Activated T-helper 9 cell treated with anti-CD3 and anti-CD28 coated beads, Interleukin-2, amount 50 U/mL, for 16 hours (primary cell): Measurements from ENCODE around the gene MCM10.
"Not testable (repeated sequence)": the region's sequence is repeated elsewhere in the genome, so short reads cannot be mapped to it uniquely, and the experiment has no call there.

Source experiments
- DNase-seq: peaks from one replicate; pipeline ENCODE4 v3.0.0-alpha.2; 2020; ENCODE audit warnings: low read depth

The MCM10 gene

GRCh38 chr10:13160934-13161856 is at the start of gene MCM10:
Gene MCM10 (plus strand): TSS chr10:13161558. CDS start chr10:13164203, 2,645 bp downstream.
- DNase-seq = peak; percentile 94

DNA sequence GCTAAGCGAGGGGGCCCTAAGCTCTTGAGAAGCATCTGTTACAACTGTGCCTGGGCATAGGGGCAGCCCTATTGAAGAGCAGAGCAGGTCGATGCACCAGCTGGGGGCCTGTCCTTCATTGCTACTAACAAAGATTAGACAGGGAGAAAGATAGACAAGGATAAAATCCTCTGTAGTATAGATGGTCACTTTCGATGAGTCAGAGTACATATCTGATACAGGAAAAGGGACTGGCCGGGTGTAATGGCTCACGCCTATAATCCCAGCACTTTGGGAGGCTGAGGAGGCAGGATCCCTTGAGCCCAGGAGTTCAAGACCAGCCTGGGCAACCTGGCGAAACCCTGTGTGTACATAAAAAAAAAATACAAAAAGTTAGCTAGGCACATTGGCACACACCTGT is 47.8 kb upstream of the MCM10 start:
- DNase-seq = no peak

DNA sequence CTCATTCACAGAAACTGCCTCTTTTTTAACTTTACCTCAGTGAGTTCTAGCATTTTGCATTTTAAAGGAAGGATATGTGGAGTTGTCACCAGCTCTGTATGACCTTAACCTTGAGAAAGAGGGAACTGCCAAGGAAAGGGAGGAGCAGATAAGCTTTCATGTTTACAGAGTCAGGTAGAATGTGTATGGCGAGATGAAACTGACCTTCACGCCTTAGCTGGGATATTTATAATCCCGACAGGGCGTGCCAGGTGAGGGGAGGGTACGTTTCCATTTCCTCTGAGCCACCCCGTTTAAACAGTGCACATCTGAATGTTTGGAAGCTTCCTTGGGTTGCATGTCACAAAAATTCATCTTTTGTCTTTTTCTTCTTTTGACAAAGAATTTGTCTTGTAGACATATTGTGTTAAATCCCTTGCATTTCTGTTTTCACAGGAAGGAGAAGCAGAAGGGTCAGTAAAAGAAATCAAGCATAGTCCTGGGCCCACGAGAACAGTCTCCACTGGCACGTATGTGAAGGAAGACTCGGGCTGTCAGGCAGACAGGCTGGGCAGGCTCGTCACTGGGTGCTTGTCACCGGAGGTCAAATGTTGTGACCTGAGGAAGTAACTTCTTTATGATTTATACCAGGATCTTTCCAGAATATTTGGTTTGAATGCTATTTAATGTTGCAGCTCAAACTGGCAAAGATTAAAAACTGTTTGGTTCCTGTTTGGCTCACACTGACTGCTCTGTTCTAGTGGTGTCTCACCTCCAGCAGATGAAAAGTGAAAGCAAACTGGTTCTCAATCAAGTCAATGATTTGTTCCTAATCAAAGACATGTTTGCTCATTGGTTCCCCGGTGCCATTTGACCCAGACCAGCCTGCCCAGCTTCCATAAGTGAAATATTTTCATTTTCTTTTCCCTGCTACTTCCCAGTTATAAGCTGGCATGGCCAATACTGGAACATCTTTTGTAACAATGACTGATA is 45.2 kb upstream of the MCM10 start:
- no peak for DNase-seq

DNA sequence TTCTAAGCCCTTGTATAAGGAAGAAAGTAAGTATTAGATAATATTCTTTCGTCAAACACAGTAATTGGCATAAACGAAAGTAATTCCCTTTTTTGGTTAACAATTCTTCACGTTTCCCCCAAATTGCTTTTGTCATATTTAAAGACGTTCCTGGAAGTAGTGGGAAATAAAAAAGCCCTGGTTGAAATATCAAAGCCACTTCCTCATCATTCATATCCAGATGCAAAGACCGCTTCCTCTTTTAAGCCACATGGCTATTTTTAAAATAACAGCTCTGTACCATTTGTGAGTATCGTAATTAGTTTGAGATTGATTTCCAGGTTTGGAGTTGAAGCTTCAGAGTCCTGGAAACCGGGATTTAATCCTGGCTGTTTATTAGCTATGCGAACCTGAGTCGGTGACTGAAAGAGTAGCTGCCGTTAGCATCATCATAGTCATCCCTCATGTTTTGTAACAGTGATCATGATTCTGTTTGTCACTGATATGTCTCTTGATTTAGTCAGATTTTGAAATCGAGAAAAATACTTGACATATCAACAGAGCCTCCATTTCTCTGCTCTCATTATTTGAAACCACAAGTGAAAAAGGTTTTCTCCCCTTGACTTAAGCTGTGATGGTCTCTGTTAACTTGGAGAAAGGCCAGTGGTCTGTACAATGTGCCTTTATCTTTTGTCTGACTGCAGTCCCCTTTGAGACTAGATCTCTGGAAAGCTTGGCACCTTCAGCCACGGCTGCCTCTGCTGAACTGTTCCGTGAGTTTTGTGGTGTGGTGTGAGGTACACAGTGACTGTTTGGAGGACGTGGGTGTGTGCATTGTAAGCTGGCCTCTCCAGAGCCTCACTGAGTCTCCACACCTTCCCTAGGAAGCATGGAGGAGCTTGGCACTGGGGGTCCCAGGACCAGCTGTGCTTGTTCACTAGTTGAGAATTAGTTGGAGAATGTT is 43.2 kb upstream of the MCM10 start:
- no peak for DNase-seq

DNA sequence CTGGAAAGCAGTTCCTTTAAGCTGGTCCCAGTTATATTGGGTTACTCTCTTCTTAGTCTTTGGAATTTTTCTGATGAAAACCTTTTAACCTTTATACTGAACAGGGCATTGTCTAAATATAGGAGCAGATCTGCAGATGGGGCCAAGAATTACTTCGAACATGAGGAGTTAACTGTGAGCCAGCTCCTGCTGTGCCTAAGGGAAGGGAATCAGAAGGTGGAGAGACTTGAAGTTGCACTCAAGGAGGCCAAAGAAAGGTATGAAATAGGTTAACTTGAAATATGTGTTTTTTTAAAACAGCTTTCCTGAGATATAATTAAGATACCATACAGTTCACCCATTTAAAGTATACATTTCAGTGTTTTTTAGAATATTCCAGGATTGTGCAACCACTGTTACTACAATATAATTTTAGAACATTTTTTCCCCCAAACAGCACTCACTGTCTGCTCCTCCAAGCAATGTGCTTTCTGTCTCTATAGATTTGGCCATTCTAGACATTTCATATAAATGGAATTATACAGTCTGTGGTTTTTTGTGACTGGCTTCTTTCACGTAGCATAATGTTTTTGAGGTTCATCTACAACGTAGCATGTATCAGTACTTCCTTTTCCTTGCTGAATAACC is 42.5 kb upstream of the MCM10 start:
- DNase-seq = no peak

GRCh38 chr10:13120786-13121499 is 40.4 kb upstream of the MCM10 start:
- no peak for DNase-seq

- no peak for DNase-seq
These were observed 39.9 kb upstream of the MCM10 start for GRCh38 chr10:13121500-13121854.

DNA sequence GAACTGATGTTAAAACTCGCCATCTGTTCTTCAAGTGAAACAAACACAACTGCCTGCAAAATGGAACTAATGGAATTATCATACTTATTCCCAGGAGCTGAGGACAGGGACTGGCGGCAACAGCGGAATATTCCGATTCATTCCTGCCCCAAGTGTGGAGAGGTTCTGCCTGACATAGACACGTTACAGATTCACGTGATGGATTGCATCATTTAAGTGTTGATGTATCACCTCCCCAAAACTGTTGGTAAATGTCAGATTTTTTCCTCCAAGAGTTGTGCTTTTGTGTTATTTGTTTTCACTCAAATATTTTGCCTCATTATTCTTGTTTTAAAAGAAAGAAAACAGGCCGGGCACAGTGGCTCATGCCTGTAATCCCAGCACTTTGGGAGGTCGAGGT is 24.7 kb upstream of the MCM10 start:
- no peak for DNase-seq

- no peak for DNase-seq
These were observed 22.2 kb upstream of the MCM10 start for GRCh38 chr10:13139150-13139549.

- DNase-seq = no peak
These were observed 21.7 kb upstream of the MCM10 start for GRCh38 chr10:13139676-13140075.

DNA sequence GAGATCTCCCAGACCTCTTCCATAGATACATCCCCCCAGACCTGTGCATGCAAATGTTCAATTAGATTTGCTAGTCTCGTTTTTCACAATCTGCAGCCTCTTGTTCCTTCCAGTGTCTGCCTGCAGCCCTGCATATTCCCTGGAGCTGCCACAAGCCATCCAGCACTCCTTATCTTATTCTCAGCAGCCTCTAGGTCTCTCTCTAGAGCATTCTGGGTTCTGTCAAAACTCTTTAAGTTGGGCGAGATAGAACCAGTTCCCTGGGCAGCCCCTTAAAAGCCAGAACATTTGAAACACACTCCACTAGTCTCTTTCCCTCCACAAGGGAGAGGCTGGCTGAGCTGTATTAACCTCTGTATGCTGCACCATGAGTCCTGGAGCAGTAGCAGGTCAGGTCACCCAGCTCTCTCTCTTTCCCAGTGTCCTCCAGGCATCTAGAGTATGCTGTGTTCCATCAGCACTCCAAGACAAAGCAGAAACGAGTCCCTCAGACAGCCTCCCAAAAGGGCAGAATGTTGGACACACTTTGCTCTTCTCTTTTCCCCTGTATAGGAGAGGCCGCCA is 20.6 kb upstream of the MCM10 start:
- no peak for DNase-seq

DNA sequence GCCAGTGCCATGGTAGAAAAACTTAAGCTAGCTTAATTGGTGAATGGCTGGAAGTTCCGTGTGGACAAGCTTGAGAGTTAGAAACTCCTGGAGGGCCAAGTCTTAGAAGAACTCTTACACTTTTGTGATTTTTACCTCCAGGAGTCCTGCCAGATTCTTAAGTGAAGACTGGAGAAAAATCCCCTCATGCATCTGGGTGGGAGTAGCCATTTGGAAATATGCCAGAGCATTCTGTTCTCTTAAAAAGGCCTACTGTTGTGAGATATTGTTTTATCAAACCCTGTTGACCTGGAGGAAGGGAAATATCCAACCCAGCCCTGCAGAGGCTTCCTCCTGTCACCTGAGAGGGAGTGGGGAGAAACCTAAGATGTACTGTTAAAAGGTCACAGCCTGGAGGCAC is 17.6 kb upstream of the MCM10 start:
- no peak for DNase-seq

DNA sequence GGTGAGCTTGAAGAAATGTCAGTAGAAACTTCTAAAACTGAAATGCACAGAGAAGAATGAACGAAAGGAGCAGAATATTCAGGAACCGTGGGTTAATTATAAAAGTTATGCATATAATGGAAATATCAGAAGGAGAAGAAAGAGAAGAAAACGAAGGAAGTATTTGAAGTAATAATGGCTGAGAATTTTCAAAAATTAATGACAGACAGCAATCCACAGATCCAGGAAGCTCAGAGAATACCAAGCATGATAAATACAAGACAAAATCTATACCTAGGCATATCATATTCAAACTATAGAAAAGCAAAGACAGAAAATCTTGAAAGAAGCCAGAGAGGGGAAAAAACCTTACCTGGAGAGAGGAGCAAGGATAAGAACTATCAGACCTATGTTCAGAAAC is 16.5 kb upstream of the MCM10 start:
- DNase-seq = no peak

- no peak for DNase-seq
These were observed 15.0 kb upstream of the MCM10 start for GRCh38 chr10:13146379-13146778.

DNA sequence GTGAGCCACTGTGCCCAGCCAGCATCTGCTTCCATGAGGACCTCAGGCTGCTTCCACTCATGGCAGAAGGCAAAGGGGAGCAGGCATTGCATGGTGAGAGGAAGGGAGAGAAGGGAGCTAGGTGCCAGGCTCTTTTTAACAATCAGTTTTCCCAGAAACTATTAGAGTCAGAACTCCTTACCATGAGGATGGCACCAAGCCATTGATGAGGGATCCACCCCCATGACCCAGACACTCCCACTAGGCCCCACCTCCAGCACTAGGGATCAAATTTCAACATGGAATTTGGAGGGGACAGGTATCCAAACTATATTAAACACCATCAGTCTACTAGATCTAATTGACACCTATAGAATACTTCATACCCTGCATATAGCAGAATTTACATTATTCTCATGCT is 14.2 kb upstream of the MCM10 start:
- DNase-seq = no peak

GRCh38 chr10:13152296-13152695 is 9.1 kb upstream of the MCM10 start:
- no peak for DNase-seq

GRCh38 chr10:13155860-13156259 is 5.5 kb upstream of the MCM10 start:
- not testable (repeated sequence) for DNase-seq

DNA sequence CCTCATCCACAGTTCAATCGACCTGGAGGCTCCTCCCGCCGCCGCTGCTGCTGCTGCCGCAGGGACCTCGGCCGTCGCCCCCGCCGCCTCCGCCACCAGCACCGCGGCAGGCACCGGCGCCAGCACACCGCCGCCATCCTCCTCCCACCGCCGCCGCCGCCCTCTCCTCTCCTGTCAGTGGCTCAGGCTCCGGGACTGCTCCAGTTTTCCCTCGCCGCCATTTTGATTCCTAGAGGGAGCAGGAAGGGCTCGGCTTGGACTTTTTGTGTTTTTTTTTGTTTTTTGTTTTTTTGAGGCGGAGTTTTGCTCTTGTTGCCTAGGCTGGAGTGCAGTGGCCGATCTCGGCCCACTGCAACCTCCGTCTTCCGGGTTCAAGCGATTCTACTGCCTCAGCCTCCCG is 3.0 kb upstream of the MCM10 start:
- DNase-seq = peak; percentile 17

- DNase-seq = no peak
These were observed 506 bp downstream of the MCM10 start for GRCh38 chr10:13161857-13162271.

GRCh38 chr10:13163859-13164258 is 2.5 kb downstream of the MCM10 start:
- DNase-seq = no peak
